SK-N-SH treated with all-trans-retinoic acid at 6 μM for 48 hours (cell line): ENCODE results near the gene WDR76.

ENCODE experiments used
- ATAC-seq: fragments of 200-7000 bp; cut with Tn5 transposase; 3 replicates; pipeline ENCODE4 v1.9.1; 2020; ENCODE audit warnings: mild to moderate bottlenecking, moderate library complexity
- ARNTL ChIP-seq: fragments of 450-650 bp; formaldehyde crosslinking; IDR thresholded peaks from 2 replicates; pipeline ENCODE4 v1.5.0; 2020; ENCODE audit warnings: low read depth, mild to moderate bottlenecking, moderate library complexity, borderline replicate concordance
- BACH2 ChIP-seq: fragments of 250-450 bp; sonication (Bioruptor Pico); IDR thresholded peaks from 2 replicates; pipeline ENCODE4 v1.9.0; 2021; ENCODE audit warnings: mild to moderate bottlenecking, borderline replicate concordance
- CSDC2 ChIP-seq: fragments of 250-450 bp; sonication (Bioruptor Pico); IDR thresholded peaks from 2 replicates; pipeline ENCODE4 v1.5.0; 2020; ENCODE audit warnings: mild to moderate bottlenecking, moderate library complexity
- GLIS3 ChIP-seq: fragments of 250-450 bp; sonication (Bioruptor Pico); IDR thresholded peaks from 2 replicates; pipeline ENCODE4 v1.5.0; 2020; ENCODE audit warnings: mild to moderate bottlenecking, moderate library complexity
- ISL1 ChIP-seq: fragments of 250-450 bp; sonication (Bioruptor Pico); IDR thresholded peaks from 2 replicates; pipeline ENCODE4 v2.1.2; 2022; ENCODE audit warnings: mild to moderate bottlenecking, moderate library complexity
- OSR1 ChIP-seq: fragments of 250-450 bp; sonication (Bioruptor Pico); IDR thresholded peaks from 2 replicates; pipeline ENCODE4 v1.8.0; 2022; ENCODE audit warnings: moderate library complexity, mild to moderate bottlenecking, inconsistent platforms
- POU6F1 ChIP-seq: fragments of 250-450 bp; sonication (Bioruptor Pico); IDR thresholded peaks from 2 replicates; pipeline ENCODE4 v1.8.0; 2021; ENCODE audit warnings: low read depth, mild to moderate bottlenecking, moderate library complexity, borderline replicate concordance
- PPARA ChIP-seq: fragments of 250-450 bp; sonication (Bioruptor Pico); IDR thresholded peaks from 2 replicates; pipeline ENCODE4 v1.5.0; 2020; ENCODE audit warnings: mild to moderate bottlenecking, borderline replicate concordance
- RARB ChIP-seq: fragments of 250-450 bp; sonication (Bioruptor Pico); IDR thresholded peaks from 2 replicates; pipeline ENCODE4 v1.8.0; 2021; ENCODE audit warnings: mild to moderate bottlenecking, moderate library complexity
- SNAI2 ChIP-seq: fragments of 250-450 bp; sonication (Bioruptor Pico); IDR thresholded peaks from 2 replicates; pipeline ENCODE4 v1.5.0; 2020; ENCODE audit warnings: mild to moderate bottlenecking, moderate library complexity
- TCF4 ChIP-seq: fragments of 250-450 bp; sonication (Bioruptor Pico); IDR thresholded peaks from 2 replicates; pipeline ENCODE4 v1.8.0; 2021; ENCODE audit warnings: mild to moderate bottlenecking, moderate library complexity, borderline replicate concordance
- TOX ChIP-seq: fragments of 250-450 bp; sonication (Bioruptor Pico); IDR thresholded peaks from 2 replicates; pipeline ENCODE4 v1.8.0; 2021; ENCODE audit warnings: mild to moderate bottlenecking, moderate library complexity, borderline replicate concordance
- ZC3H10 ChIP-seq: fragments of 250-450 bp; sonication (Bioruptor Pico); IDR thresholded peaks from 2 replicates; pipeline ENCODE4 v1.5.1; 2021; ENCODE audit warnings: mild to moderate bottlenecking, moderate library complexity
- ZFP3 ChIP-seq: fragments of 250-450 bp; sonication (Bioruptor Pico); IDR thresholded peaks from 2 replicates; pipeline ENCODE4 v1.5.0; 2020; ENCODE audit warnings: mild to moderate bottlenecking, moderate library complexity
- ZFP30 ChIP-seq: fragments of 450-650 bp; formaldehyde crosslinking; IDR thresholded peaks from 2 replicates; pipeline ENCODE4 v1.5.0; 2022; ENCODE audit warnings: mild to moderate bottlenecking, moderate library complexity
- ZNF565 ChIP-seq: fragments of 450-650 bp; formaldehyde crosslinking; conservative IDR thresholded peaks from 2 replicates; pipeline ENCODE4 v1.5.0; 2020; ENCODE audit warnings: low read depth, mild to moderate bottlenecking, moderate library complexity
- ZNF70 ChIP-seq: fragments of 450-650 bp; formaldehyde crosslinking; IDR thresholded peaks from 2 replicates; pipeline ENCODE4 v1.5.0; 2020; ENCODE audit warnings: mild to moderate bottlenecking, moderate library complexity
- ZNF8 ChIP-seq: fragments of 450-650 bp; formaldehyde crosslinking; IDR thresholded peaks from 2 replicates; pipeline ENCODE4 v1.5.0; 2020; ENCODE audit warnings: mild to moderate bottlenecking, moderate library complexity
- TF ChIP-seq, protein P1 (sequence below): fragments of 250-450 bp; sonication (Bioruptor Pico); IDR thresholded peaks from 2 replicates; pipeline ENCODE4 v1.8.0; 2020; ENCODE audit warnings: mild to moderate bottlenecking, moderate library complexity, borderline replicate concordance
- TF ChIP-seq, protein P2 (sequence below): fragments of 250-450 bp; sonication (Bioruptor Pico); IDR thresholded peaks from 2 replicates; pipeline ENCODE4 v1.5.1; 2021; ENCODE audit warnings: mild to moderate bottlenecking, moderate library complexity
- TF ChIP-seq, protein P3 (sequence below): fragments of 250-450 bp; sonication (Bioruptor Pico); IDR thresholded peaks from 2 replicates; pipeline ENCODE4 v1.5.1; 2020; ENCODE audit warnings: low read depth, mild to moderate bottlenecking, moderate library complexity

The WDR76 gene

GRCh38 chr15:43793647-43794046 lies 33.2 kb upstream of the WDR76 start:
- TF ChIP-seq TOX (no peak), ARNTL (no peak), ZFP3 (CRISPR knock-in tag) (no peak), OSR1 (CRISPR knock-in tag) (no peak), GLIS3 (CRISPR knock-in tag) (no peak)
- ATAC-seq, result no peak

- TF ChIP-seq, protein P1, sequence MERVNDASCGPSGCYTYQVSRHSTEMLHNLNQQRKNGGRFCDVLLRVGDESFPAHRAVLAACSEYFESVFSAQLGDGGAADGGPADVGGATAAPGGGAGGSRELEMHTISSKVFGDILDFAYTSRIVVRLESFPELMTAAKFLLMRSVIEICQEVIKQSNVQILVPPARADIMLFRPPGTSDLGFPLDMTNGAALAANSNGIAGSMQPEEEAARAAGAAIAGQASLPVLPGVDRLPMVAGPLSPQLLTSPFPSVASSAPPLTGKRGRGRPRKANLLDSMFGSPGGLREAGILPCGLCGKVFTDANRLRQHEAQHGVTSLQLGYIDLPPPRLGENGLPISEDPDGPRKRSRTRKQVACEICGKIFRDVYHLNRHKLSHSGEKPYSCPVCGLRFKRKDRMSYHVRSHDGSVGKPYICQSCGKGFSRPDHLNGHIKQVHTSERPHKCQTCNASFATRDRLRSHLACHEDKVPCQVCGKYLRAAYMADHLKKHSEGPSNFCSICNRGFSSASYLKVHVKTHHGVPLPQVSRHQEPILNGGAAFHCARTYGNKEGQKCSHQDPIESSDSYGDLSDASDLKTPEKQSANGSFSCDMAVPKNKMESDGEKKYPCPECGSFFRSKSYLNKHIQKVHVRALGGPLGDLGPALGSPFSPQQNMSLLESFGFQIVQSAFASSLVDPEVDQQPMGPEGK (CRISPR knock-in tag), result no peak
- TF ChIP-seq, protein P2, sequence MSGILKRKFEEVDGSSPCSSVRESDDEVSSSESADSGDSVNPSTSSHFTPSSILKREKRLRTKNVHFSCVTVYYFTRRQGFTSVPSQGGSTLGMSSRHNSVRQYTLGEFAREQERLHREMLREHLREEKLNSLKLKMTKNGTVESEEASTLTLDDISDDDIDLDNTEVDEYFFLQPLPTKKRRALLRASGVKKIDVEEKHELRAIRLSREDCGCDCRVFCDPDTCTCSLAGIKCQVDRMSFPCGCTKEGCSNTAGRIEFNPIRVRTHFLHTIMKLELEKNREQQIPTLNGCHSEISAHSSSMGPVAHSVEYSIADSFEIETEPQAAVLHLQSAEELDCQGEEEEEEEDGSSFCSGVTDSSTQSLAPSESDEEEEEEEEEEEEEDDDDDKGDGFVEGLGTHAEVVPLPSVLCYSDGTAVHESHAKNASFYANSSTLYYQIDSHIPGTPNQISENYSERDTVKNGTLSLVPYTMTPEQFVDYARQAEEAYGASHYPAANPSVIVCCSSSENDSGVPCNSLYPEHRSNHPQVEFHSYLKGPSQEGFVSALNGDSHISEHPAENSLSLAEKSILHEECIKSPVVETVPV (CRISPR knock-in tag), result no peak
- TF ChIP-seq GLIS3 (CRISPR knock-in tag) (no peak), POU6F1 (CRISPR knock-in tag) (no peak)
- ATAC-seq, result no peak; the same call in 2 of the 3 replicates
Measured at GRCh38 chr15:43794269-43795037, 32.3 kb upstream of the WDR76 start.

DNA sequence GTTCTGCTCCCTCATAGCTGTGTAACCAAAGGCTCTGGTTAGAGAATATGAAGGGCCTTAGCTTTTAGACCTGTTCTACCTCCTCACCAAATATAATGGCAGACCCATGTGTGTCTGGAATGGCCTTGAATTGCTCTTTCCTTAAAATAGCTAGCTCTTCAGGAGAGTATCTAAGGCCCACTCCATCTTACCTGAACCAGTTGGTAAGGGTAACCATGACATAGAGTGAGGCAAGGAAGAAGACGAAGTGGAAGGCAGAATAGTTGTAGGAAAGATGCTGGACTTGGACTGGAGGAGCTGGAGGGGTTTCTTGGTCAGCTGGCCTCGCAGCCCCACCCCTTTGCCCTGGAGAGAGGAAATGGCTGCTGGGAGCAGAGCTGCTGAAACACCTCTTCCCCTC lies 31.6 kb upstream of the WDR76 start:
- no peak for ATAC-seq
- TF ChIP-seq TCF4 (CRISPR knock-in tag), result no peak
- TF ChIP-seq, protein P1 (CRISPR knock-in tag), result no peak
- TF ChIP-seq ZNF70, result no peak
- TF ChIP-seq, protein P3, sequence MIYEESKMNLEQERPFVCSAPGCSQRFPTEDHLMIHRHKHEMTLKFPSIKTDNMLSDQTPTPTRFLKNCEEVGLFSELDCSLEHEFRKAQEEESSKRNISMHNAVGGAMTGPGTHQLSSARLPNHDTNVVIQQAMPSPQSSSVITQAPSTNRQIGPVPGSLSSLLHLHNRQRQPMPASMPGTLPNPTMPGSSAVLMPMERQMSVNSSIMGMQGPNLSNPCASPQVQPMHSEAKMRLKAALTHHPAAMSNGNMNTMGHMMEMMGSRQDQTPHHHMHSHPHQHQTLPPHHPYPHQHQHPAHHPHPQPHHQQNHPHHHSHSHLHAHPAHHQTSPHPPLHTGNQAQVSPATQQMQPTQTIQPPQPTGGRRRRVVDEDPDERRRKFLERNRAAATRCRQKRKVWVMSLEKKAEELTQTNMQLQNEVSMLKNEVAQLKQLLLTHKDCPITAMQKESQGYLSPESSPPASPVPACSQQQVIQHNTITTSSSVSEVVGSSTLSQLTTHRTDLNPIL (CRISPR knock-in tag), result no peak
- TF ChIP-seq ZFP30 (CRISPR knock-in tag), result no peak
- no peak for TF ChIP-seq ZNF565 (CRISPR knock-in tag)
- no peak for TF ChIP-seq ZFP3 (CRISPR knock-in tag)
- no peak for TF ChIP-seq ARNTL
- no peak for TF ChIP-seq ZC3H10 (CRISPR knock-in tag)
- TF ChIP-seq TOX, result no peak

DNA sequence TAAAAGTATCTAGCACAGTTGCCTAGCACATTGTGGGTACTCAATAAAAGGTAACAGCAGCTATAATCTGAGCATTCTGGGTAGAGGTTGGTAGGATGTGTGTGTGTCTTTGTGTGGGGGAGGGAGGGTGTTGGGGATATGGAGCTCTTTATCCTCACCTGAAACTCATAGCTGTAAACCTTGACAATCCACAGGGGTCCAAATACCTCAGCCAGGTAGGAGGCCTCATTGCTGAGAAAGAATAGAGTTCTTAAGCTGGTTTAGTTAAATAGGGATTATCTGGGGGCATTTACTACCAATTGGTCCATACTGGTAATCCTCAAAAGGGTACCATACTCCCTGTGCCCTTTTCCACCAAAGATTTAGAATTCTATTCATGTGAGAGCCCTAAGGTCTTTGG lies 30.8 kb upstream of the WDR76 start:
- no peak for ATAC-seq
- TF ChIP-seq TOX (no peak), PPARA (CRISPR knock-in tag) (no peak), ISL1 (CRISPR knock-in tag) (no peak), TCF4 (CRISPR knock-in tag) (no peak), ZNF565 (CRISPR knock-in tag) (no peak), CSDC2 (no peak), ZNF8 (CRISPR knock-in tag) (no peak), BACH2 (no peak), ZFP30 (CRISPR knock-in tag) (no peak), ARNTL (no peak), ZC3H10 (CRISPR knock-in tag) (no peak), RARB (CRISPR knock-in tag) (no peak), SNAI2 (CRISPR knock-in tag) (no peak), ZNF70 (no peak), POU6F1 (CRISPR knock-in tag) (no peak)
- TF ChIP-seq, protein P1 (CRISPR knock-in tag), result no peak
- TF ChIP-seq, protein P2 (CRISPR knock-in tag), result no peak
